GM13976 (cell line): ENCODE data around the gene HABP2.

Experiments used
- DNase-seq: peaks from one replicate; pipeline ENCODE4 v3.0.0; 2012; ENCODE audit warnings: low spot score
- CTCF ChIP-seq: IDR thresholded peaks from 2 replicates; pipeline ENCODE4 v1.5.1; 2012; ENCODE audit warnings: borderline replicate concordance, mild to moderate bottlenecking; ENCODE audit not compliant: insufficient read depth; ENCODE audit errors: extremely low read depth, missing control alignments, control extremely low read depth
- in situ Hi-C: fragments of 300-500 bp; cut with MboI; formaldehyde crosslinking; loops from one replicate; pipeline ENCODE4 v1.12.0; 2022; ENCODE audit warnings: low sequenced_read_pairs, mixed read lengths, inconsistent platforms; ENCODE audit not compliant: unreplicated experiment

Gene HABP2

DNA sequence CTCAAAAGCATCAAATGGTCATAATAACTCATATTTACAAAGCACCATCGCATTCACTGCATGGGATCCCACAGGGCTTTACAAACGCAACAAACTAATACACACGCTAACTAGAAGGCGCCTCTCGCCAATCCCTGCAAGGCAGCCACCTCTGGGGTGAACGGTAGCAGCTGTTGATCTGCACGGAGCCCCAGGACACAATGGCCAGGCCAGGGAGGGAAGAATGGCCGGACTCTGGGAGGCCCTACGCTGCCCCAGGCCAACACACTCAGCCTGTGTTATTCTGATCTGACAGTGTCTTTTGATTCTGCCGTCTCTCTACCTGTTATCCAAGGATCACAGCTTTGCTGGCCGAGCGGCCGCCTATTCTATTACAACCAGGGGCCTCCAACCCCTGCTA is 41.8 kb downstream of the HABP2 start:
- in situ Hi-C loops, result no loop called here
- no peak for TF ChIP-seq CTCF
- no peak for DNase-seq

- in situ Hi-C loops, result no loop called here
- TF ChIP-seq CTCF, result no peak
- DNase-seq, result no peak
Observed at GRCh38 chr10:113600569-113600968, 47.7 kb downstream of the HABP2 start.

GRCh38 chr10:113603057-113603777 is 50.4 kb downstream of the HABP2 start:
- in situ Hi-C loops, result no loop called here
- TF ChIP-seq CTCF, result no peak
- no peak for DNase-seq

DNA sequence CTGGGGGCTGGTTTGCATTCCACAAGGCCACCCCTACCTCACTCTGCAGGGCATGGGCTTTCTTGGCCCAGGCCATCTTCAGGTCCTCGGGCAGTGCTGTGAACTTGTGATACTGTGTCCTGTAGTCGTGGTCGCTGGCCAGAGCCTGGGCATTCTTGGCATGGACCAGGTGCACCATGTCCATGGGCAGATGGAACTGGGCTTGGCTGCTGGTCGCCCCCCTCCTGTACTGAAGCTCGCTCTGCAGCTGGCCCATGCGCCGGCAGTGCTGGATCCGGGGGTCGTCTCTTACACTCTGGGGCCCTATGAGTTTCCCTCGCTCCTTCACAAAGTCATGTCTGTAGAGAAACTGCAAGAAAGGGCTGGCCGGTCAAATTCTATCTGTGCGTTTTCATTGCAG is 51.7 kb downstream of the HABP2 start:
- in situ Hi-C loops, result no loop called here
- DNase-seq, result no peak
- no peak for TF ChIP-seq CTCF

GRCh38 chr10:113605268-113605978 is 52.6 kb downstream of the HABP2 start:
- DNase-seq, result no peak
- TF ChIP-seq CTCF, result no peak
- in situ Hi-C loops, result no loop called here

DNA sequence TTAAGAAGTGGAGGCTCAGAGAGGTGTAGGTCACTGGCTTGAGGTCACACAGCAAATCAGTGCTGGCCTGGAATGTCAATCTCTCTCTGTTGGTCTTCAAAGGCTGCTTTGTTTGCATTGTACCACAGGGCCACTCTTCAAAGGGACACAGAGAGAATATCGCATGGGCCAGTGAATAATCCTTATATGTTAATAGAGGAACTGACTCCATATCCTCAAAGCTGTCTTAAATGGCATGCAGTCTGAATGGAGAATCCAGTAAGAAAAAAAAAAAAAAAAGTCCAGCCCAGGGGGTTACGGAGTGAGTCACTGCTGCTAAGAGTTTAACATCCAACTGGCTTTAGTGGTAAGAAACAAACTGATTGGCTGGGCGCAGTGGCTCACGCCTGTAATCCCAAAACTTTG is 56.9 kb downstream of the HABP2 start:
- no peak for TF ChIP-seq CTCF
- no peak for DNase-seq
- in situ Hi-C loops, result no loop called here
